Activated T-cell treated with anti-CD3 and anti-CD28 coated beads for 1 hour (primary cell): ENCODE data around the gene ARL2.
A peak's percentile ranks its signal among the peaks of the same experiment; 100 is the strongest.
"Not testable (repeated sequence)": the region's sequence is repeated elsewhere in the genome, so short reads cannot be mapped to it uniquely, and the experiment has no call there.

Source experiments
- DNase-seq: peaks from one replicate; pipeline ENCODE4 v3.0.0-alpha.2; 2020; ENCODE audit warnings: low read depth

Gene ARL2

GRCh38 chr11:65008016-65008415 lies 5.9 kb upstream of the ARL2 start:
- DNase-seq: no peak

- no peak for DNase-seq
These were observed 5.1 kb upstream of the ARL2 start for GRCh38 chr11:65008873-65009272.

GRCh38 chr11:65013130-65013887 lies 651 bp upstream of the ARL2 start:
- peak; percentile 84 for DNase-seq

GRCh38 chr11:65014726-65015227 lies 817 bp downstream of the ARL2 start:
- DNase-seq: no peak

GRCh38 chr11:65016705-65017104 lies 2.7 kb downstream of the ARL2 start:
- no peak for DNase-seq

GRCh38 chr11:65017937-65018336 lies 4.0 kb downstream of the ARL2 start:
- DNase-seq: no peak

- no peak for DNase-seq
These were observed 5.9 kb downstream of the ARL2 start for GRCh38 chr11:65019824-65020223.

GRCh38 chr11:65021003-65021402 lies 7.0 kb downstream of the ARL2 start:
- DNase-seq: no peak

- DNase-seq: no peak
These were observed 7.5 kb downstream of the ARL2 start for GRCh38 chr11:65021509-65021908.

- DNase-seq: not testable (repeated sequence)
These were observed 9.5 kb downstream of the ARL2 start for GRCh38 chr11:65023502-65023901.

- no peak for DNase-seq
These were observed 12.8 kb downstream of the ARL2 start for GRCh38 chr11:65026810-65027209.

- DNase-seq: peak; percentile 80
These were observed 13.5 kb downstream of the ARL2 start, which contains the start of gene SNX15 for GRCh38 chr11:65027213-65028067. SNX15 (plus strand) TSS chr11:65027439; CDS start chr11:65027538, 99 bp downstream.

- no peak for DNase-seq
These were observed 18.3 kb downstream of the ARL2 start for GRCh38 chr11:65032216-65032615.

- no peak for DNase-seq
These were observed 20.5 kb downstream of the ARL2 start for GRCh38 chr11:65034423-65034822.

GRCh38 chr11:65035579-65035978 lies 21.6 kb downstream of the ARL2 start:
- DNase-seq: no peak

GRCh38 chr11:65036931-65037330 lies 23.0 kb downstream of the ARL2 start:
- DNase-seq: no peak

GRCh38 chr11:65040520-65040846 lies 26.5 kb downstream of the ARL2 start:
- DNase-seq: no peak

GRCh38 chr11:65040847-65041622 lies 27.1 kb downstream of the ARL2 start, which contains the start of gene SAC3D1:
SAC3D1 (plus strand) TSS chr11:65041210; CDS start chr11:65041293, 83 bp downstream.
- peak; percentile 76 for DNase-seq

GRCh38 chr11:65042891-65043290 lies 28.9 kb downstream of the ARL2 start:
- no peak for DNase-seq

GRCh38 chr11:65043881-65044501 lies 30.0 kb downstream of the ARL2 start:
- DNase-seq: no peak

- no peak for DNase-seq
These were observed 31.1 kb downstream of the ARL2 start for GRCh38 chr11:65045061-65045460.

- DNase-seq: no peak
These were observed 31.8 kb downstream of the ARL2 start for GRCh38 chr11:65045728-65046127.
